H9 (cell line): ENCODE measurements around the gene SELENOI. TPM values are rescaled to one million over a fixed set of nuclear protein-coding genes. Genes with fewer than 3 reads are reported as not detected.

Experiments used
- DNase-seq: peaks from one replicate; pipeline ENCODE4 v3.0.0-alpha.2; 2017
- H2AFZ ChIP-seq: one replicate; pipeline ENCODE4 v1.6.1; 2013; ENCODE audit warnings: mild to moderate bottlenecking, low read length, control low read depth, moderate library complexity
- H2AK5ac ChIP-seq: 2 replicates; pipeline ENCODE4 v1.6.1; 2013; ENCODE audit warnings: low read length, control low read depth, mixed read lengths; ENCODE audit not compliant: insufficient read length
- H2BK120ac ChIP-seq: one replicate; pipeline ENCODE4 v1.6.1; 2013; ENCODE audit warnings: low read depth, mild to moderate bottlenecking, low read length, control low read depth, inconsistent platforms; ENCODE audit not compliant: poor library complexity, severe bottlenecking
- H2BK12ac ChIP-seq: 2 replicates; pipeline ENCODE4 v1.6.1; 2013; ENCODE audit warnings: low read length, control low read depth, mixed read lengths, low read depth; ENCODE audit not compliant: insufficient read length
- H2BK15ac ChIP-seq: 2 replicates; pipeline ENCODE4 v1.6.1; 2013; ENCODE audit warnings: low read depth, low read length, control low read depth
- H2BK20ac ChIP-seq: one replicate; pipeline ENCODE4 v1.6.1; 2013; ENCODE audit warnings: low read depth, mild to moderate bottlenecking, low read length, control low read depth, inconsistent platforms; ENCODE audit not compliant: poor library complexity, severe bottlenecking
- H2BK5ac ChIP-seq: 2 replicates; pipeline ENCODE4 v1.6.1; 2013; ENCODE audit warnings: low read length, control low read depth, mixed read lengths; ENCODE audit not compliant: insufficient read length
- H3K14ac ChIP-seq: 2 replicates; pipeline ENCODE4 v1.6.1; 2013; ENCODE audit warnings: low read length, control low read depth; ENCODE audit not compliant: insufficient read depth
- H3K18ac ChIP-seq: 2 replicates; pipeline ENCODE4 v1.6.1; 2013; ENCODE audit warnings: low read depth, mild to moderate bottlenecking, mixed read lengths, low read length, control low read depth; ENCODE audit not compliant: insufficient read length
- H3K23ac ChIP-seq: 2 replicates; pipeline ENCODE4 v1.6.1; 2013; ENCODE audit warnings: low read length, control low read depth, mixed read lengths, low read depth; ENCODE audit not compliant: insufficient read length
- H3K23me2 ChIP-seq: 2 replicates; pipeline ENCODE4 v1.6.1; 2013; ENCODE audit warnings: low read depth, mild to moderate bottlenecking, mixed read lengths, low read length, control low read depth; ENCODE audit not compliant: insufficient read length, poor library complexity, severe bottlenecking
- H3K27ac ChIP-seq: 2 replicates; pipeline ENCODE4 v1.5.1; 2013; ENCODE audit warnings: low read length, control low read depth, mixed read lengths, low read depth; ENCODE audit not compliant: insufficient read length
- H3K27me3 ChIP-seq: 2 replicates; pipeline ENCODE4 v1.6.1; 2013; ENCODE audit warnings: low read length, control low read depth, inconsistent platforms; ENCODE audit not compliant: insufficient read depth
- H3K4ac ChIP-seq: 2 replicates; pipeline ENCODE4 v1.6.1; 2013; ENCODE audit warnings: low read depth, mild to moderate bottlenecking, control low read depth, inconsistent platforms, low read length, moderate library complexity
- H3K4me1 ChIP-seq: 2 replicates; pipeline ENCODE4 v1.6.1; 2013; ENCODE audit warnings: low read length, control low read depth, inconsistent platforms; ENCODE audit not compliant: insufficient read depth
- H3K4me2 ChIP-seq: 2 replicates; pipeline ENCODE4 v1.6.1; 2013; ENCODE audit warnings: low read length, control low read depth, mixed read lengths; ENCODE audit not compliant: insufficient read length, insufficient read depth
- H3K56ac ChIP-seq: 2 replicates; pipeline ENCODE4 v1.6.1; 2013; ENCODE audit warnings: low read depth, mild to moderate bottlenecking, mixed read lengths, low read length, control low read depth; ENCODE audit not compliant: insufficient read length
- H3K79me1 ChIP-seq: 2 replicates; pipeline ENCODE4 v1.6.1; 2013; ENCODE audit warnings: low read depth, mild to moderate bottlenecking, moderate library complexity, low read length, control low read depth, inconsistent platforms; ENCODE audit not compliant: insufficient read depth, poor library complexity, severe bottlenecking
- H3K79me2 ChIP-seq: 2 replicates; pipeline ENCODE4 v1.6.1; 2013; ENCODE audit warnings: low read length, control low read depth, inconsistent platforms; ENCODE audit not compliant: insufficient read depth
- H3K9ac ChIP-seq: 2 replicates; pipeline ENCODE4 v1.6.1; 2013; ENCODE audit warnings: low read length, control low read depth, mixed read lengths; ENCODE audit not compliant: insufficient read length; ENCODE audit errors: extremely low read depth
- H3K9me3 ChIP-seq: one replicate; pipeline ENCODE4 v1.6.1; 2013; ENCODE audit warnings: low read depth, low read length, inconsistent platforms; ENCODE audit not compliant: control insufficient read depth
- H3T11ph ChIP-seq: one replicate; pipeline ENCODE4 v1.6.1; 2013; ENCODE audit warnings: mild to moderate bottlenecking, low read length, control low read depth, inconsistent platforms
- H4K20me1 ChIP-seq: one replicate; pipeline ENCODE4 v1.6.1; 2013; ENCODE audit not compliant: control insufficient read depth, insufficient read length, insufficient read depth
- H4K5ac ChIP-seq: 2 replicates; pipeline ENCODE4 v1.6.1; 2013; ENCODE audit warnings: low read depth, mild to moderate bottlenecking, mixed read lengths, low read length, control low read depth; ENCODE audit not compliant: insufficient read length
- H4K8ac ChIP-seq: replicated peaks from 2 replicates; pipeline ENCODE4 v1.6.1; 2013; ENCODE audit warnings: low read length, control low read depth, mixed read lengths, low read depth; ENCODE audit not compliant: insufficient read length
- H4K91ac ChIP-seq: 2 replicates; pipeline ENCODE4 v1.6.1; 2013; ENCODE audit warnings: low read depth, mild to moderate bottlenecking, moderate library complexity, mixed read lengths, low read length, control low read depth; ENCODE audit not compliant: insufficient read length
- H3K27ac Mint-ChIP-seq, 3 experiments: 2 replicates in 2 of 3; 3 replicates in 1 of 3; pipeline ENCODE4 v1.8.0; 2020 to 2021; ENCODE audit warnings: mixed read lengths in 3 of 3, mild to moderate bottlenecking in 1 of 3, moderate library complexity in 1 of 3
- H3K27me3 Mint-ChIP-seq: 2 replicates; pipeline ENCODE4 v1.8.0; 2021; ENCODE audit warnings: low read depth, mild to moderate bottlenecking, moderate library complexity, mixed read lengths
- H3K36me3 Mint-ChIP-seq, 3 experiments: 2 replicates in 2 of 3; 3 replicates in 1 of 3; pipeline ENCODE4 v1.8.0; 2020 to 2021; ENCODE audit warnings: low read depth in 3 of 3, mixed read lengths in 3 of 3; ENCODE audit not compliant: insufficient read depth in 1 of 3
- H3K4me1 Mint-ChIP-seq, 2 experiments: 2 replicates each; pipeline ENCODE4 v1.8.0; 2020; ENCODE audit warnings: mixed read lengths in 2 of 2
- H3K4me3 Mint-ChIP-seq, 2 experiments: 2 replicates in 1 of 2; 3 replicates in 1 of 2; pipeline ENCODE4 v1.8.0; 2020 to 2021; ENCODE audit warnings: mild to moderate bottlenecking in 2 of 2, mixed read lengths in 2 of 2, moderate library complexity in 1 of 2
- H3K9me3 Mint-ChIP-seq, 2 experiments: 2 replicates in 1 of 2; 3 replicates in 1 of 2; pipeline ENCODE4 v1.8.0; 2020; ENCODE audit warnings: mild to moderate bottlenecking in 2 of 2, mixed read lengths in 2 of 2, moderate library complexity in 1 of 2
- CTCF ChIP-seq: fragments of 200-600 bp; sonication (generic); conservative IDR thresholded peaks from 3 replicates; pipeline ENCODE4 v1.8.0; 2021; ENCODE audit warnings: antibody characterized with exemption, mild to moderate bottlenecking
- WGBS: extraction: QIAGEN DNeasy Blood & Tissue Kit; methylation state at CpG from one replicate; pipeline ENCODE4 v1.1.7; 2013; ENCODE audit warnings: missing lambda C conversion rate, low lambda C conversion rate, mixed read lengths; ENCODE audit not compliant: insufficient read length; ENCODE audit errors: extremely low coverage; 5-methylcytosine and 5-hydroxymethylcytosine counted together
- total RNA-seq: library from RNA; stranded (reverse); gene quantifications from 2 replicates; pipeline ENCODE4 v1.2.1, GENCODE V29; 2021

Gene SELENOI
- total RNA-seq, 1 experiment from 2014 or later: 41.9 TPM

GRCh38 chr2:26428846-26429245, 82.9 kb downstream of the SELENOI start:
- Mint-ChIP-seq H3K9me3 (no peaks in the 10 kb centered on the region), H3K4me1 (peaks cover 0 to 8% of the 10 kb centered on the region in 2 experiments; a peak in 2 of 4 replicates), H3K4me3 (no peak overlapping the region), H3K27ac (no peak overlapping the region), H3K27me3 (peaks cover 2% of the 10 kb centered on the region; the same call in 1 of the 2 replicates), H3K36me3 (no peaks in the 10 kb centered on the region)
- no peak overlapping the region for H3K4me2 ChIP-seq
- no peak overlapping the region for H3K18ac ChIP-seq
- no peaks in the 10 kb centered on the region for H3K27me3 ChIP-seq
- TF ChIP-seq CTCF: no peak
- H3T11ph ChIP-seq: no peak overlapping the region
- H3K9me3 ChIP-seq: no peaks in the 10 kb centered on the region
- no peak overlapping the region for H4K8ac ChIP-seq
- no peak overlapping the region for H2BK15ac ChIP-seq
- no peak overlapping the region for H4K91ac ChIP-seq
- H3K79me2 ChIP-seq: no peaks in the 10 kb centered on the region
- H3K23ac ChIP-seq: no peak overlapping the region
- no peaks in the 10 kb centered on the region for H4K20me1 ChIP-seq
- no CpG with 5 or more reads among the region's 2 CpGs for WGBS
- 0 out of 2 replicates have a peak, but pooled peaks cover 1% of the 10 kb centered on the region for H3K4me1 ChIP-seq
- H2BK12ac ChIP-seq: no peak overlapping the region
- H3K14ac ChIP-seq: no peak overlapping the region
- peaks cover 3% of the 10 kb centered on the region for H3K23me2 ChIP-seq
- H4K5ac ChIP-seq: no peak overlapping the region
- no peak overlapping the region for H2BK5ac ChIP-seq
- no peak overlapping the region for H3K27ac ChIP-seq
- no peak overlapping the region for H3K56ac ChIP-seq
- H2AK5ac ChIP-seq: no peak overlapping the region
- no peak overlapping the region for H3K4ac ChIP-seq
- DNase-seq: no peak
- no peak overlapping the region for H2BK20ac ChIP-seq
- H3K79me1 ChIP-seq: no peaks in the 10 kb centered on the region
- no peak overlapping the region for H2AFZ ChIP-seq
- no peak overlapping the region for H2BK120ac ChIP-seq
- H3K9ac ChIP-seq: no peak overlapping the region
